Activated T-cell treated with anti-CD3 and anti-CD28 coated beads, Interleukin-2, amount 50 U/mL, for 1 hour (primary cell): ENCODE results near the gene GRN.
"Not testable (repeated sequence)": the region's sequence is repeated elsewhere in the genome, so short reads cannot be mapped to it uniquely, and the experiment has no call there.

Experiments
- DNase-seq: peaks from one replicate; pipeline ENCODE4 v3.0.0-alpha.2; 2020

The GRN gene

DNA sequence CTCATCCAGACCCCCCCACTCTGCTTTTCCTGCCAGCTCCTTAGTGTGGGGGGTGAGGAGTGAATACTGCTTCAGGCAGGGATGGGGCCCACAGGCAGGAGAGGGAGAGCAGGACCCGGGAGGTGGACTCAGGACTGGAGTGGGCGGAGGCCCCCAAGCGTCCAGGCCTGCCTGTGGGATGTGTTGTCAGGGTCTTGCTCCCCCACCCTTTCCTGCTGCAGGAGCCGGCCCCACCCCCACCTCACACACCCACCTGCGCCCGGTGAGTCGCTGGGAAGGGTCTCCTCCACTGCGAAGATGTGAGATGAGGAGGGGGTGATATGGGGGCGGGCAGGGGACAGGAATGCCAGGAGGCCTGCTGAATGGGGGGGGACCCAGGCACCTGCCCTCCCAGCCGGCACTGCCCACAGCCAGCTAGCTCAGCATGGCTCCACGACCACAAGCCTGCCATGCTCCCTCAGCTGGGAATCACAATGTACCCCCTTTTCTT is 17.4 kb downstream of the GRN start:
- DNase-seq = no peak

DNA sequence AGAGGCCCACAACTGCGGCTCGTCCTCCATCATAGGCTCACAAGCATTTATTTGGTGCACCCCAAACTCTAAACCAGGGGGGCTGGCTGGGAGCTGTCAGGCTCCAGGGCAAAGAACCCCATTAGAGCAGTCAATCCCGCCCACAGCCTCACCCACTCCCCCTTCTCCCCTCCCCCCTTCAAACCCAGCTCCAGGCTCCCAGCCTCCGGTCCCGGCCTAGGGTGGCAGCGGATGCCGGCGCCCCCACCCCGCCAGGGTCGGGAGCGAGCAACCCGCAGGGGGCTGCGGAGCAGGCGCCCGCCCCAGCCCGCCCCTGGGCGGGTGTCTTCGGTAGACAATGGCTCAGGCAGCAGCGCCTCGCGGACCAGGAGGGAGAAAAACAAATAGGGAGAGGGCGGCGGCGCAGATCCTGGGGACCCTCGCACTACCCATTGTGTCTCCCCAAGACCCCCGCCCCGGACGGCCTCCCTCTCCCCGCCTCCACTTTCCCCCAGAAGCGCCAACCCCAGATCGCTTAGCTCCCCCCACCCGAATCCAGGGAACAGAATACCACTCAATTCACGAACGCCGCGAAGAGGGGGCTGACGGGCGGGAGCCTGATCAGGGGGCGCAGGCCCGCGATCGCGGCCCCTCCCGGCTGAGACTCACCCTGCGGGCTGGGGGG is 18.0 kb downstream of the GRN start:
- DNase-seq = no peak

GRCh38 chr17:44363613-44364159 is 18.6 kb downstream of the GRN start, which contains the start of gene FAM171A2:
Gene FAM171A2, minus strand, starts transcription at chr17:44363853. Its CDS starts 139 bp downstream, at chr17:44363714.
- peak; percentile 80 for DNase-seq

- not testable (repeated sequence) for DNase-seq
Measured at GRCh38 chr17:44365051-44365450, 19.9 kb downstream of the GRN start.

- DNase-seq = no peak
Measured at GRCh38 chr17:44367231-44367979, 22.3 kb downstream of the GRN start.

- not testable (repeated sequence) for DNase-seq
Measured at GRCh38 chr17:44368391-44369243, 23.5 kb downstream of the GRN start.

DNA sequence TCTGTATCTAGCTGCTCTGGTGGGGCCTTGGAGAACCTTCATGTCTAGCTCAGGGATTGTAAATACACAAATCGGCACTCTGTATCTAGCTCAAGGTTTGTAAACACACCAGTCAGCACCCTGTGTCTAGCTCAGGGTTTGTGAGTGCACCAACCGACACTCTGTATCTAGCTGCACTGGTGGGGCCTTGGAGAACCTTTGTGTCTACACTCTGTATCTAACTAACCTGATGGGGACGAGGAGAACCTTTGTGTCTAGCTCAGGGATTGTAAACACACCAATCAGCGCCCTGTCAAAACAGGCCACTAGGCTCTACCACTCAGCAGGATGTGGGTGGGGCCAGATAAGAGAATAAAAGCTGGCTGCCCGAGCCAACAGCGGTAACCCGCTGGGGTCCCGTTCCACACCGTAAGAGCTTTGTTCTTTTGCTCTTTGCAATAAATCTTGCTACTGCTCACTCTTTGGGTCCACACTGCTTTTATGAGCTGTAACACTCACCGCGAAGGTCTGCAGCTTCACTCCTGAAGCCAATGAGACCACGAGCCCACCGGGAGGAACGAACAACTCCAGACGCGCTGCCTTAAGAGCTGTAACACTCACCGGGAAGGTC is 24.4 kb downstream of the GRN start:
- DNase-seq = not testable (repeated sequence)

- no peak for DNase-seq
Measured at GRCh38 chr17:44372036-44372435, 26.9 kb downstream of the GRN start.

- no peak for DNase-seq
Measured at GRCh38 chr17:44374306-44375195, 29.4 kb downstream of the GRN start.

- DNase-seq = no peak
Measured at GRCh38 chr17:44375196-44376017, 30.3 kb downstream of the GRN start.

DNA sequence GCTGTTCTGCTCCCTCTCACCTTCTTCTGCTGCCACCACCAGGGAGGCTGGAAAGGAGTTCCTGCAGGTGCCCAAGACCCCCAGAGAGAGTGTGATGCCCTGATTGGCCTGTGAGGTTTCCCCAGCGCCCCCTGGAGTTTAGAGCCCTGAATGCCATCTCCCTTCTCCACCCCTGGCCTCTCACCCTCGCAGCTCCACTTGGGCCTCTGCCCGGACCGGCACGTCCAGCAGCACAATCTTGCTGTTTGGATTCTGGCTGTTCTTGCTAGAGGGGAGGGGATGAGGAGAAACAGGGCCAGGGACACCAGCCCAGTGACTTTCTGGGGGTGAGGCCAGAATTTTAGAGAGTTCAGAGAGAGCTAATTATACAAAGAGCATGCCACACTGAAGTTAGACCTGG is 31.0 kb downstream of the GRN start:
- no peak for DNase-seq

DNA sequence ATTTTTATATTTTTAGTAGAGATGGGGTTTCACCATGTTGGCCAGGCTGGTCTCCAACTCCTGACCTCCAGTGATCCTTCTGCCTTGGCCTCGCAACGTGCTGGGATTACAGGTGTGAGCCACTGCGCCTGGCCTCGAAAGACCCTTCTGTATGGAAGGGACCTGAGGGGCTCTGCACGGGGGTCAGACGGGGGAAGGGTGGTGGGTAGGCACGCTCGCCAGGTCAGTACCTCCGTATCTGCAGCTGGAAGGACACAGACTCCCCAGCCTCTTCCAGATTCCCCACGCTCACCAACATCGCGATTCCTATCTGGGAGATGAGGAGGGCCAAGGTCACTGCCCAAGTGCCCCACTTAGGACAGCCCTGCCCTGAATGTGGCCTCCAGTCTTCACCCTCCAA is 31.7 kb downstream of the GRN start:
- no peak for DNase-seq

GRCh38 chr17:44378171-44378705 is 33.1 kb downstream of the GRN start:
- no peak for DNase-seq

GRCh38 chr17:44379887-44380286 is 34.8 kb downstream of the GRN start:
- DNase-seq = no peak

DNA sequence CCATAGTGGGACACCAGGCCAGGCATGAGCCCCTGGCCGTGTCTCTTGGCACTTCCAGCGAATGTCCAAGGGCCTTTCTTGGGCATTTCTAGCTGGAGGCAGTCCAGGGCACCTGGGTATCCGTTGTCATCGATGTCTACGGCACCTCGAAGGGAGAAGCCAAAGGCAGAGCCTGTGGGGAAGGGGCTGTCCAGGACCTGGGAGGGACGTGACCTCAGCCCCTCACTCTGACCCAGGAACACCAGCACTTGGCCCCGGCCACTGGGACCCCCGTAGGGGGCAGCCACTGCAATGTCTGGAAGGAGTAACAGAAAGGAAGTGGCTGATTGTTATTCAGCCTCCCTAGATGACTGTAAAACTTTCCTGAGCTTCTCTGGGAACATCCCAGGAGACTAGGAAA is 35.7 kb downstream of the GRN start:
- no peak for DNase-seq

GRCh38 chr17:44381810-44382305 is 36.8 kb downstream of the GRN start:
- no peak for DNase-seq

- no peak for DNase-seq
Measured at GRCh38 chr17:44382917-44383316, 37.8 kb downstream of the GRN start.

GRCh38 chr17:44383363-44383762 is 38.3 kb downstream of the GRN start:
- DNase-seq = no peak

GRCh38 chr17:44383861-44384260 is 38.8 kb downstream of the GRN start:
- no peak for DNase-seq

DNA sequence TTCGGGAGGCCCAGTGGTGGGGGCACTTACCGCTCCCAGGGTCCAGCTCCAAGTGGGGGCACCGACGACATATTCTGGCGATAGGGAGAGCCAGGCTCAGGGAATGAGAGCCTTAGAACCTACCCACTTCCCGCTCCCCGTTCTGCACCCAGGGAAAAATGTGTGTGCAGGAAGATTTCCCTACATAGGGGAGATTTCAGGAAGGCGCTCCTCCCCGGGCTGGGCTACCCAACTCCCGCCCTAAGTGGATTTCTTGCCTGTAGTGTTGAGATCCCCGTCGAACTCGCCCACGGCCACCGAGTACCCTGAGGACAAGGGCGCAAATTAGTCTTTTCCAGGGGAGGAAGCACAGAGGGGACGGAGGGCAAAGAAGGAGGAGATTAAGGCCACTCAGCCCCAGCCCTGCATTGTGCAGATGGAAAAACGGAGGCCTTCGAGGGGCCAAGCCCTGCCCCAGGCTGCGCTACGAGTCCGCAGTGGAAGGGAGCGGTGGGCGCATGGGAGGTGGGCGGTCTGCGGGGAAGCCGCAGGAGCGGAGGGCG is 39.2 kb downstream of the GRN start:
- no peak for DNase-seq
